HK-2 (cell line): Measurements from ENCODE around the gene FMO1.
"Not testable (repeated sequence)": the region's sequence is repeated elsewhere in the genome, so short reads cannot be mapped to it uniquely, and the experiment has no call there.

Source experiments
- DNase-seq: peaks from one replicate; pipeline ENCODE4 v3.0.0-alpha.2; 2018; ENCODE audit not compliant: unreplicated experiment

The FMO1 gene

GRCh38 chr1:171233183-171233582, 15.1 kb upstream of the FMO1 start:
- no peak for DNase-seq

GRCh38 chr1:171236231-171236630, 12.1 kb upstream of the FMO1 start:
- not testable (repeated sequence) for DNase-seq

- DNase-seq, result no peak
Observed at GRCh38 chr1:171243878-171244277, 4.4 kb upstream of the FMO1 start.

DNA sequence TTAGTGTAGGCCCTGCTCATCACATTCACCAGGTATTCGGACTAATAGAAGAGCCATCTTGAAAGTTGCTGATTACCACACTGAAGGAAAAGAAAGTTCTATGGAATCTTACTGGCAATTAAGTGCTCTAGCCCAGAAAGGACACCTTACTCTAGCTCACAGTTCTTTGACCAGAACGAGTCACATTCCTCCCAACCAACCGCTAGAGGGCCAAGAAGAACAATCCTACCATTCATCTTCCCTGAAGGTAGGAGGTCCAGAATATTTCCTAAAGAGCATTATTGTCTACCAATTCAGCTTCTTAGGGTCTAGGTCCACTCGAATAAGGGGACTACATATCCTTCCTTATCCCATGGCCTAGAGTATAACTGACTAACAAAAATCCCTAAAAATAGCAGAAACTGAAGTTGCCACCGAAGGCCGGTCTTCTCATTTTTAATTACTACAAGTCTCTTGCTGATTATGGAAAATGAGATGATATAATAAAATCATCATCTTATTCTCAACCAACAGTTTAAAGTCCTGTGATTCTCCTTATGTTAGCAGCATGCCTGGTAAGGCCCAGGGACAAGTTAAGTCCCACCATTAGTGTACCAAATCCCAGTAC, 2.7 kb upstream of the FMO1 start:
- DNase-seq, result peak; percentile 28

DNA sequence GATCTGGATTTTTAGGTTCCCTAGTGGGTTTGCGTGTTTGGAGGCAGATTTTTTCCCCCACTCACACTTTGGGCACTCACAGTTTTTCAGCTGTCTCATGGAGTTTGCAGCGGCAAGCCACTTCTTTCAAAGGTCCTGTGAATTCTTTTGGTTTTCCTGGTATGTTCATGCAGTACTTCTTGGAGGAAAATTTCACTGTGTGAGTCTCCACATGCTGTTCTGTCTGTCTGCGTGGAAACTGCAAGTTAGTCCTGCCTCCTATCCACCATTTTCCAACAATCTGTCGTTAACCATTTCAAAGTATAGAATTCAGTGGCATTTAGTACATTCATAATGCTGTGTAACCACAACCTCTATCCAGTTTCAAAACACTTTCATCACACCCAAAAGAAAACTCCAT, 793 bp upstream of the FMO1 start:
- no peak for DNase-seq

- no peak for DNase-seq
Observed at GRCh38 chr1:171248841-171249240, 547 bp downstream of the FMO1 start.

GRCh38 chr1:171250263-171250662, 2.0 kb downstream of the FMO1 start:
- no peak for DNase-seq

- DNase-seq, result peak; percentile 46
Observed at GRCh38 chr1:171251042-171251951, 3.0 kb downstream of the FMO1 start.

GRCh38 chr1:171251952-171252300, 3.6 kb downstream of the FMO1 start:
- no peak for DNase-seq

GRCh38 chr1:171252482-171252881, 4.2 kb downstream of the FMO1 start:
- DNase-seq, result no peak

GRCh38 chr1:171254859-171255258, 6.6 kb downstream of the FMO1 start:
- DNase-seq, result no peak

DNA sequence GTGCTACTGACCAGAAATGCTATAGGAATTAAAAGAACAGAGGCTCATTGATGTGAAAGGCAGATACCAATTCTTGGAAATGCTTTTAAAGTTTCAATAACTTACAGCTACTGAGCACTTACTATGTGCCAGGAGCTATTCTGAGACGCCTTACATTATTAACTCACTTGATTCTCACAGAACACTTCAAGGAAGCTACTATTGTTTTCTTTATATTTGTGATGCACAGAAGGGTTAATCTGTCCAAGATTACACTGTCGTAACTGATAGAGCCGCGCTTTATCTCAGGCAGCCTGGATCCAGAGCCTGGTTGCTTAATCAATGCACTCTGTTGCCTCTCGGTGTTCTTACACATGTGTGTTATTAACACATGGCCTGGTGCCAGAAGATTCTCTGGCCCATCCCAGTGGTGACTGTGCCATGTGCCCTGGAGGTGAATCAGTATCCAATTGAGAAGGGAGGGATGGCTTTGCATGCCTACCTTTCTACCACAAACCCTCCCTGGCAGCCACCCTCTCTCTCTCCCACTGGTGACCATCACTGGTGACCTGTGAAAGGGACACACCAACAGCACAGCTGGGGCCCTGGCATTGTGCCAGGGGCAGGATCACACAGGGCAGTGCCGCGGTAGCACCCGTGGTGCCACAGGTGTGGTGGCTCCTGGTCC, 8.8 kb downstream of the FMO1 start:
- no peak for DNase-seq

DNA sequence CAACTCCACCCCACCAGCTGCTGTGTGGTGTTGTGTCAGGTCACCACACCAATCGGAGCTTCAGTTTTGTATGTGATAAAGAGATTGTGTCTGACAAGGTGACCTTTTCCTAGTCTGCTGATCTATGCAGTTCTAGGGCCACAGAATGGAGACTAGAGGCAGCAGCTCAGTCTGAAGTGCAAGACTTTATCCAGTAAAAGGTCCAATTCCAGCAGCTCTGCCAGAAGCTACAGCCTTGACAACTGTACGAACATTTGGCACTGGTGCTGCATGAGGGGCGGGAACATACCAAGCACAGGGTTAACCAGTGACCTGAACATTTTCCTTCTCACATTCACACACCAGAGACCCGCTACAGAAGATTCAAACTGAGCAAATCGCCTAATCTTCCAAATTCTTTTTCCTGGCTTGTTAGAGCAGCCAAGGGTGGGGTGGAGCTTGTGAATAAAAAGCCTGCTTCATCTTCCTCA, 9.3 kb downstream of the FMO1 start:
- DNase-seq, result no peak

DNA sequence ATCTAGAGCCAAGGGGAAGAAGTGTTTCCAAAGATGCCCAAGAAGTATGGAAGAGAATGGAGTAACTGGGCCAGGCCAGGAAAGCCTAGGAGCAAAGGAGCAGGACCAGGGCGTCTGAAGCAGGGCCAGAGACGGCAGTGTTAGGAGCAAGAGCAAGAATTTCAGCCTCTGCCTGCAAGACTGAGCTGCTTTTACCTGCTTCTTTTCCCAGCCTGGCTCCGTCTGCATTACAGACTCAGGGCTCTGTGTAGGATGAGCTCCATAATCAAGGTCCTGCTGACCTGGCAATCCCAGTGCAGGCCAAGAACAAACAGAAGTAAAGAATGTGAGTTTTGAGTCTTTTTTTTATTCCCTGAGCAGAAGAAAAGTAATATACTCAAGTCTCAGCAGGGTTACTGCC, 10.1 kb downstream of the FMO1 start:
- DNase-seq, result no peak

- DNase-seq, result no peak
Observed at GRCh38 chr1:171258943-171259342, 10.6 kb downstream of the FMO1 start.

- no peak for DNase-seq
Observed at GRCh38 chr1:171261336-171261735, 13.0 kb downstream of the FMO1 start.

DNA sequence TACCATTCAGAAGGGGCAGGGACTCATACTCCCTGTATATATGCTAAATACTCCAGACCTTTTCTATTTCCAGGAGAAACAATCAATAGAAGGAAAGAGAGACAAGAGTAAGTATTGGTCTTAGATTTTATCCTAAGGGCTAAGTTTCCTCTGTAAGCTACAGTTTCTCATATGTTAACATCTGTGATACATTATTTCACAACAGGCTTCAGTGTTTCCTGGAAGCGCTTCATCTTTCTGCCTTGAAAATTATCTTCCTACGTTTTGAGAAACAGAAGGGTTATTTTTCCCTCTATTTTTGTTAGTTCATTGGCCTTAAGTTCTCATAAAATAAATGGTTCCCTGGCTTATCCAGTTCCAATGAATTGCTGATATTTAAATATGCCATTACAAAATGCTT, 15.6 kb downstream of the FMO1 start:
- DNase-seq, result no peak

- no peak for DNase-seq
Observed at GRCh38 chr1:171265686-171266085, 17.4 kb downstream of the FMO1 start.

- no peak for DNase-seq
Observed at GRCh38 chr1:171266930-171267329, 18.6 kb downstream of the FMO1 start.

- DNase-seq, result no peak
Observed at GRCh38 chr1:171267391-171267790, 19.1 kb downstream of the FMO1 start.

DNA sequence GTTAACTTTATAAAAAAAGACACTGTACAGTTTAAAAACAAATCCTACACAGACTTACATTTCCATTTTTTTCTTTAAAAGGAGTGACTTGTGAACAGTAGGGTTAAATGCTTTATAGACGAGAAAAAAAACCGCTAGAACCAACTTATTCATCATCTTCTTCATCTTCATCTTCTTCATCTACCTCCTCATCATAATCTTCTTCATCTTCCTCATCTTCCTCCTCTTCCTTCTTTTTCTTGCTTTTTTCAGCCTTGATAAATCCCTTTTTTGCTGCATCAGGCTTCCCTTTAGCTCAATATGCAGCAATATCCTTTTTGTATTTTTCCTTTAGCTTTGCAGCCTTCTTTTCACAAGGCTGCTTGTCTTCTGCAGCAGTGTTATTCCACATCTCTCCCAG, 22.5 kb downstream of the FMO1 start:
- DNase-seq, result no peak

- DNase-seq, result no peak
Observed at GRCh38 chr1:171277534-171277933, 29.2 kb downstream of the FMO1 start.

- DNase-seq, result no peak
Observed at GRCh38 chr1:171279234-171279633, 30.9 kb downstream of the FMO1 start.
